GM18868 (cell line): ENCODE measurements around the gene TMEM247.
A peak's percentile ranks its signal among the peaks of the same experiment; 100 is the strongest.

Experiments used
- ATAC-seq: cut with Tn5 transposase; IDR thresholded peaks from one replicate; pipeline ENCODE4 v1.9.1; 2021; ENCODE audit warnings: mild to moderate bottlenecking, moderate library complexity; ENCODE audit not compliant: unreplicated experiment

The TMEM247 gene

DNA sequence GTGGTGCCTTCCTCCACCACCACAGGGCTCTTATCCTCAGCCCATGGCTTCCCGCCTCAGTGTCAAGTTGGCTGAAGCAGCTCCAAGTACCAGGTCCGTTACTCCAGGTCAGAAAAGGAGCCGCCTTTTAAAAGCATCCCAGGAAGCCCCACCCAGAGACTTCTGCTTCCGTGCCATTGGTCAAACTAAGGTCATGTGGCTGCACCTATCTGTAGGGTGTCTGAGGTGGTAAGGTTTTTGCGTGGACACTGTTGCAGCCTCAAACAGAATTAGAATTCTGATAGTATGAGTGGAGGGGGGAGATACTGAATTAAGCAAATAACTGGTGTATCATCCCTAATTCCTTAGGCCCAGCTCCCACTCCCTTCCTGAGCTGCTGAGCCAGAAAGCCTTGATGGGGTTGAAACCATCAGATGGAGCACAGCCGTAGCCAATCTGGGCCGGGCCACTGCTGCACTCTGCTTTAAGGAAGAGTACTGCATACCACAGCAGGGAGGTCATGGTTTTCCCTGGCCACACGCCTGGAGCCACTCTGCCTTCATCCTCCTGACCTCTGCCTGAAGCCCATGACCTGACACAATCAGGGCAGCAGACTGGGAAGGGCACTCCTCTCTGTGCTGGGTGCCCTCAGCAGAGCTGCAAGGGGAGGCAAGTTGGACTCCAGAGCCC lies 8.4 kb downstream of the TMEM247 start:
- ATAC-seq: no peak

GRCh38 chr2:46488389-46488788 lies 9.0 kb downstream of the TMEM247 start:
- no peak for ATAC-seq

- ATAC-seq: no peak
Measured at GRCh38 chr2:46489423-46490174, 10.2 kb downstream of the TMEM247 start.

DNA sequence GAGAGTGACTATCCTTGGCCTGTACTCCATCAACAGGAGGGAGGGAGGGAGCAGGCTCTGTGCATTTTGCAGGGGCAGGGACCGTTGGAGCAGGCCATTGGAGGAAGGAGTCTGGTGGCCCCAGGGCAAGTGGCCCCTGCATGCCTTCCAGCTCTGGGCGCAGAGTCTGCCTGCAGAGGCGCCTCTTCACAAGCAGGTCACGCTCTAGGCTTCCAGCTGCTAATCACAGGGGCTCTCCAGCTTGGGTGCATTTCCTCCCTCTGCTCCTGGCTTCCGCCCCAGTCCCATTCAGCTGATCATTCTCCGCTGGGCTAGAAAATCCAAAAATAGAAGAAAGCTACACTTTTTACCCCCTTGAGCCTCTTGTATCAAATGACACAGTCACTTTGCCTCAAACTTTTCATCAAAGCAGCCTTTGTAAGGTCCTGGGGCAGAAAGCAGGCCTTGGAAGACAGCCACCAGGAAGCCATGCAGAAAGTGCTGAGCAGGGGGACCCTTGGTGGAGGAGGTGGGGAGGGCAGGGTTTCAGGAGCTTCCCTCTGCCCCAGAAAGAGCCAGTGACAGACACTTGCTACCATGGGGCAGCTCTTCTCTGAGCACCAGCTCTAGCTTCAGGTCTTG lies 11.3 kb downstream of the TMEM247 start:
- peak; percentile 72 for ATAC-seq

- ATAC-seq: no peak
Measured at GRCh38 chr2:46492301-46492700, 12.9 kb downstream of the TMEM247 start.

DNA sequence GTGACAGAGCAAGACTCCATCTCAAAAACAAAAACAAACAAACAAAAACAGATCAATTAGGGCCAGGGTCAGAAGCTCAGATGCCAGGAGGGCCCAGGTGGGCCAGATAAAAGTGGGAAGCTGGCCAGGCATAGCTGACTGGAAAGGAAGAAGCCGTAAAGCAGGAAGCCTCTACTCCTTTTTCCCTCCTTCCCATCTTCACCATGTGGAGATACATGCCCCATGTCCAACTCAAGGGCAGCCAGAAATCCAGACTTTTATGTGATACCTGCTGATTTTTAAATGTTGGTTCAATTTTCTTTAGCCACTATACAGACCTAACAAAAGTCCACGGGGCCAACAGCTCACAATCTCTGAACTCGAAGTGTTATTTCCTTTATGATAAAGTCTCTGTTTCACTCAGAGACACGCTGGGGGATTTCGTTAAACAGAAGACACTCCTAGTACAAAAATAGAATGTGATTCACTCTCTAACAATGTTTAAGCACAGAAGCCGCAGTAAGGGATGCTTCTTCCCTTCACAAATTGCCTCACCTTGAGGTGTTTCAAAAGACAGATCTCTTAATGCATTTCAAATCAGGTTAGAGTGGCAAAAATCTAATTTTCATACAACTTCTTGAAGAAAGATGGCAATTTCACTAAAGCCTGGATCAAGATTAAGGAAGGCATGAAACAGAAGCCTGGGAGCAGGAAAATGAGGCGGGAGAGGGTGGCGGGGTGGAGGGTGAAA lies 14.0 kb downstream of the TMEM247 start:
- ATAC-seq: peak; percentile 85

- ATAC-seq: no peak
Measured at GRCh38 chr2:46493971-46494250, 14.5 kb downstream of the TMEM247 start.

- ATAC-seq: no peak
Measured at GRCh38 chr2:46494596-46494995, 15.2 kb downstream of the TMEM247 start.

DNA sequence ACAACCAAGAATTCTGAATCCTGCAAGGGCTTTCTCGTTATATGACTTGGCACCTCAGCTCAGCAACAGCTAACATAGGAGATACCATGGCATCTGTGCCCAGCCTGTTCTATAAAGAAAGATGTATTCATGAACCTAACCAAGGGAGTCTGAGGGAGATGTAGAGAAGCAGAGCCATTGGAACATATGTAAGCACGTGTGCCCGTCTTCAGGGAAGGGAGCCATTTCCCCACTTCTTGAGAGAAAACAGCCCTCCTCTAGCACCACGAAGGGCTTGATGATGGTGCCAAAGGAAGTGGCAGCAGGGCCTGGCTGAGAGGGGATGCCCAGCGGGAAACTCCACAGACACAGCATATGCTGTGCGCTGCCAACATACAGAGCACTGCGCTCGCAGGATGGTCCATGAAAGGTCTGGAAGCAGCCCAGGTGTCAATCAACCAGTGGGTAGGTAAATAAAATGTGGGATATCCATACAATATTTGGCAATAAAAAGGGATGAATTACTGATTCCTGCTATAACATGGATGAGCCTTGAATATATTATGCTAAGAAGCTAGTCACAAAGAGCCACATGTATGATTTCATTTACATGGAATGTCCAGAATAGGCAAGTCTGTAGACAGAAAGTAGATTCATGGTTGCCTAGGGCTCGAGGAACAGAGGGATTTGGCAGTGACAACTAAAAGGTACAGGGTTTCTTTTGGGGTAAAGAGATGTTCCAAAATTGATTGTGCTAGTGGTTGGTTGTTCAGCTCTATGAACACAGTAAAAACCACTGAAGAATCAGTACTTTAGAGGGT lies 16.1 kb downstream of the TMEM247 start:
- no peak for ATAC-seq

- ATAC-seq: no peak
Measured at GRCh38 chr2:46497766-46498165, 18.4 kb downstream of the TMEM247 start.

- no peak for ATAC-seq
Measured at GRCh38 chr2:46498681-46499080, 19.3 kb downstream of the TMEM247 start.

- ATAC-seq: no peak
Measured at GRCh38 chr2:46499392-46499785, 20.0 kb downstream of the TMEM247 start.

GRCh38 chr2:46500801-46501200 lies 21.4 kb downstream of the TMEM247 start:
- ATAC-seq: no peak

- ATAC-seq: no peak
Measured at GRCh38 chr2:46502291-46502885, 23.0 kb downstream of the TMEM247 start.

GRCh38 chr2:46503686-46504085 lies 24.3 kb downstream of the TMEM247 start:
- ATAC-seq: no peak

GRCh38 chr2:46504221-46504620 lies 24.9 kb downstream of the TMEM247 start:
- ATAC-seq: no peak

GRCh38 chr2:46504685-46505471 lies 25.5 kb downstream of the TMEM247 start:
- ATAC-seq: no peak

GRCh38 chr2:46505472-46505783 lies 26.1 kb downstream of the TMEM247 start:
- no peak for ATAC-seq

- no peak for ATAC-seq
Measured at GRCh38 chr2:46506131-46506706, 26.9 kb downstream of the TMEM247 start.
